ENCODE measurements around the gene SLC12A4. TPM values are rescaled to one million over a fixed set of nuclear protein-coding genes. Genes with fewer than 3 reads are reported as not detected.
"Not testable (repeated sequence)": the region's sequence is repeated elsewhere in the genome, so short reads cannot be mapped to it uniquely, and the experiment has no call there.

Gene SLC12A4
- 10 to 100 TPM; 47.7 to 51.2 TPM for total RNA-seq

- CTCF ChIA-PET = interaction anchor here (0.8 to 2.0 kb wide), 4 partner anchors 26 to 94 kb away, joined by 4 to 7 read pairs (median 4); partner anchors contain the start of gene PSMB10
- Mint-ChIP-seq H3K27ac (peak within 1 kb of the TSS; percentile 95), H3K4me1 (peaks cover 18% of the 10 kb centered on the region), H3K9me3 (ENCODE audit: low read depth) (no peaks in the 10 kb centered on the region), H3K36me3 (peaks cover 7% of the 10 kb centered on the region), H3K4me3 (peak within 1 kb of the TSS; percentile 84), H3K27me3 (no peaks in the 10 kb centered on the region)
- peak; percentile 91 for ATAC-seq
- peak; percentile 95 for DNase-seq
Observed at GRCh38 chr16:67968400-67969253, at the start of gene SLC12A4. Gene SLC12A4, minus strand, starts transcription at chr16:67968637. Its CDS starts 84 bp downstream, at chr16:67968553.

GRCh38 chr16:68015681-68016080, 47.2 kb upstream of the SLC12A4 start, which contains the start of gene DPEP2NB:
Gene DPEP2NB, minus strand, starts transcription at chr16:68015911. Its CDS starts 141 bp downstream, at chr16:68015770.
- H3K9me3 Mint-ChIP-seq (ENCODE audit: low read depth) = no peaks in the 10 kb centered on the region
- no peaks in the 10 kb centered on the region for H3K27me3 Mint-ChIP-seq
- no peak for DNase-seq
- H3K4me3 Mint-ChIP-seq = no peak within 1 kb of the TSS
- no peak for ATAC-seq
- CTCF ChIA-PET = interaction anchor here (0.7 to 1.1 kb wide), 4 partner anchors 12 to 80 kb away, joined by 3 to 5 read pairs (median 3); no protein-coding TSS in a partner anchor
- H3K36me3 Mint-ChIP-seq = no peaks in the 10 kb centered on the region
- H3K4me1 Mint-ChIP-seq = peaks cover 5% of the 10 kb centered on the region
- H3K27ac Mint-ChIP-seq = no peak within 1 kb of the TSS

- no peak overlapping the region for H3K27ac Mint-ChIP-seq
- H3K4me3 Mint-ChIP-seq = no peak overlapping the region
- H3K27me3 Mint-ChIP-seq = no peaks in the 10 kb centered on the region
- peak; percentile 27 for ATAC-seq
- CTCF ChIA-PET = interaction anchor here (1.4 kb wide), 1 partner anchor 28 kb away, joined by 5 read pairs; no protein-coding TSS in a partner anchor
- no peak for DNase-seq
- no peaks in the 10 kb centered on the region for H3K9me3 Mint-ChIP-seq (ENCODE audit: low read depth)
- H3K36me3 Mint-ChIP-seq = no peaks in the 10 kb centered on the region
- H3K4me1 Mint-ChIP-seq = peaks cover 5% of the 10 kb centered on the region
Observed at GRCh38 chr16:68013440-68013839, 45.0 kb upstream of the SLC12A4 start.

GRCh38 chr16:68009872-68010271, 41.4 kb upstream of the SLC12A4 start:
- H3K4me3 Mint-ChIP-seq; H3K27ac Mint-ChIP-seq; DNase-seq; H3K36me3 Mint-ChIP-seq; H3K27me3 Mint-ChIP-seq; CTCF ChIA-PET; ATAC-seq; H3K9me3 Mint-ChIP-seq (ENCODE audit: low read depth): not testable (repeated sequence)
- peaks cover 17% of the 10 kb centered on the region for H3K4me1 Mint-ChIP-seq

GRCh38 chr16:68009157-68009735, 40.8 kb upstream of the SLC12A4 start:
- Mint-ChIP-seq H3K4me3 (no peak overlapping the region), H3K27ac (no peak overlapping the region), H3K27me3 (no peaks in the 10 kb centered on the region), H3K9me3 (ENCODE audit: low read depth) (no peaks in the 10 kb centered on the region), H3K4me1 (peaks cover 17% of the 10 kb centered on the region), H3K36me3 (no peaks in the 10 kb centered on the region)
- ATAC-seq (no peak), DNase-seq (no peak)
- CTCF ChIA-PET = interaction anchor here (0.9 to 1.5 kb wide), 2 partner anchors 13 to 75 kb away, joined by 3 read pairs; partner anchors contain the start of genes DDX28 and DUS2

GRCh38 chr16:68005786-68006286, 37.4 kb upstream of the SLC12A4 start:
- no peaks in the 10 kb centered on the region for H3K36me3 Mint-ChIP-seq
- DNase-seq = peak; percentile 55
- ATAC-seq = peak; percentile 80
- peak overlapping the region; percentile 90 for H3K27ac Mint-ChIP-seq
- H3K4me1 Mint-ChIP-seq = peaks cover 14% of the 10 kb centered on the region
- H3K27me3 Mint-ChIP-seq = no peaks in the 10 kb centered on the region
- H3K9me3 Mint-ChIP-seq (ENCODE audit: low read depth) = no peaks in the 10 kb centered on the region
- no peak overlapping the region for H3K4me3 Mint-ChIP-seq
- CTCF ChIA-PET = interaction anchor here (0.8 to 2.1 kb wide), 7 partner anchors 10 to 477 kb away, joined by 3 to 18 read pairs (median 3); partner anchors contain the start of genes DDX28 and DUS2

- Mint-ChIP-seq H3K27me3 (no peaks in the 10 kb centered on the region), H3K4me3 (no peak overlapping the region), H3K36me3 (no peaks in the 10 kb centered on the region), H3K27ac (peak overlapping the region; percentile 90), H3K4me1 (peaks cover 20% of the 10 kb centered on the region), H3K9me3 (ENCODE audit: low read depth) (no peaks in the 10 kb centered on the region)
- ATAC-seq (no peak), DNase-seq (no peak)
- CTCF ChIA-PET = interaction anchor here (0.8 to 1.9 kb wide), 5 partner anchors 18 to 476 kb away, joined by 3 to 12 read pairs (median 3); partner anchors contain the start of genes DDX28 and DUS2
Observed at GRCh38 chr16:68005211-68005610, 36.8 kb upstream of the SLC12A4 start.

- no peaks in the 10 kb centered on the region for H3K9me3 Mint-ChIP-seq (ENCODE audit: low read depth)
- H3K4me1 Mint-ChIP-seq = peaks cover 38% of the 10 kb centered on the region
- ATAC-seq (no peak), DNase-seq (no peak)
- CTCF ChIA-PET = interaction anchor here (1.2 to 1.7 kb wide), 3 partner anchors 9 to 38 kb away, joined by 5 to 7 read pairs (median 5); partner anchors contain the start of genes DDX28 and DUS2
- no peaks in the 10 kb centered on the region for H3K27me3 Mint-ChIP-seq
- no peak overlapping the region for H3K27ac Mint-ChIP-seq
- H3K36me3 Mint-ChIP-seq = no peaks in the 10 kb centered on the region
- no peak overlapping the region for H3K4me3 Mint-ChIP-seq
Observed at GRCh38 chr16:68003031-68003430, 34.6 kb upstream of the SLC12A4 start.

GRCh38 chr16:68000450-68000849, 32.0 kb upstream of the SLC12A4 start:
- DNase-seq = no peak
- Mint-ChIP-seq H3K9me3 (ENCODE audit: low read depth) (no peaks in the 10 kb centered on the region), H3K4me1 (peaks cover 35% of the 10 kb centered on the region), H3K36me3 (peaks cover 4% of the 10 kb centered on the region), H3K27ac (peak overlapping the region; percentile 81), H3K4me3 (no peak overlapping the region), H3K27me3 (no peaks in the 10 kb centered on the region)
- CTCF ChIA-PET = interaction anchor here (0.7 to 1.6 kb wide), 5 partner anchors 9 to 58 kb away, joined by 3 to 6 read pairs (median 4); no protein-coding TSS in a partner anchor
- ATAC-seq = no peak

- no peak for ATAC-seq
- no peaks in the 10 kb centered on the region for H3K9me3 Mint-ChIP-seq (ENCODE audit: low read depth)
- H3K4me3 Mint-ChIP-seq = peak overlapping the region; percentile 59
- peaks cover 4% of the 10 kb centered on the region for H3K36me3 Mint-ChIP-seq
- no peaks in the 10 kb centered on the region for H3K27me3 Mint-ChIP-seq
- DNase-seq = no peak
- CTCF ChIA-PET = interaction anchor here (0.7 to 1.7 kb wide), 4 partner anchors 9 to 59 kb away, joined by 3 to 8 read pairs (median 6); no protein-coding TSS in a partner anchor
- H3K27ac Mint-ChIP-seq = peak overlapping the region; percentile 81
- H3K4me1 Mint-ChIP-seq = peaks cover 38% of the 10 kb centered on the region
Observed at GRCh38 chr16:67999985-68000384, 31.5 kb upstream of the SLC12A4 start.

GRCh38 chr16:67998779-67999688, 30.6 kb upstream of the SLC12A4 start, which contains the start of gene DPEP2:
Gene DPEP2, minus strand, starts transcription at chr16:67999484. Its CDS starts 6,272 bp downstream, at chr16:67993212.
- H3K9me3 Mint-ChIP-seq (ENCODE audit: low read depth); H3K27me3 Mint-ChIP-seq; H3K36me3 Mint-ChIP-seq: not testable (repeated sequence)
- H3K4me3 Mint-ChIP-seq = peak within 1 kb of the TSS; percentile 59
- H3K27ac Mint-ChIP-seq = peak within 1 kb of the TSS; percentile 81
- ATAC-seq (peak; percentile 82), DNase-seq (peak; percentile 73)
- CTCF ChIA-PET = interaction anchor here (0.9 to 1.7 kb wide), 3 partner anchors 28 to 478 kb away, joined by 3 to 8 read pairs (median 3); no protein-coding TSS in a partner anchor
- peaks cover 44% of the 10 kb centered on the region for H3K4me1 Mint-ChIP-seq

- CTCF ChIA-PET = interaction anchor here (1.2 kb wide), 1 partner anchor 28 kb away, joined by 3 read pairs; no protein-coding TSS in a partner anchor
- peaks cover 50% of the 10 kb centered on the region for H3K4me1 Mint-ChIP-seq
- H3K9me3 Mint-ChIP-seq (ENCODE audit: low read depth) = not testable (repeated sequence)
Observed at GRCh38 chr16:67998231-67998778, 29.9 kb upstream of the SLC12A4 start.

More at GRCh38 chr16:67998231-67998778, 29.9 kb upstream of the SLC12A4 start:
- not testable (repeated sequence) for H3K4me3 Mint-ChIP-seq, ATAC-seq, H3K36me3 Mint-ChIP-seq, DNase-seq, H3K27me3 Mint-ChIP-seq
- H3K27ac Mint-ChIP-seq = peak overlapping the region; percentile 81
